Thyroid gland (tissue), 4 donors: ENCODE measurements around the gene C5AR2. TPM values are rescaled to one million over a fixed set of nuclear protein-coding genes. Genes with fewer than 3 reads are reported as not detected.
"Not testable (repeated sequence)": the region's sequence is repeated elsewhere in the genome, so short reads cannot be mapped to it uniquely, and the experiment has no call there.

ENCODE experiments used
- DNase-seq, 2 donors: peaks; one replicate each; pipeline ENCODE4 v3.0.0-alpha.2; 2019
- H3K27ac ChIP-seq, 3 donors: fragments of 200-600 bp; sonication (generic); 1 replicate in 2 of 3; 2 replicates in 1 of 3; pipeline ENCODE4 v1.5.1; 2016 to 2019; ENCODE audit warnings: mild to moderate bottlenecking in 1 of 3, moderate library complexity in 1 of 3
- H3K27me3 ChIP-seq: fragments of 200-600 bp; sonication (generic); one replicate; pipeline ENCODE4 v1.5.1; 2019
- H3K36me3 ChIP-seq, 2 donors: fragments of 200-600 bp; sonication (generic); one replicate each; pipeline ENCODE4 v1.5.1; 2016 to 2019
- H3K4me1 ChIP-seq, 2 donors: fragments of 200-600 bp; sonication (generic); one replicate each; pipeline ENCODE4 v1.5.1; 2017 to 2019
- H3K4me3 ChIP-seq, 3 donors: fragments of 200-600 bp; sonication (generic); replicated peaks in 1 of 3; 1 replicate in 2 of 3; 2 replicates in 1 of 3; pipeline ENCODE4 v1.5.1; 2016; ENCODE audit warnings: mild to moderate bottlenecking in 1 of 3
- H3K9me3 ChIP-seq: fragments of 200-600 bp; sonication (generic); one replicate; pipeline ENCODE4 v1.5.1; 2017
- POLR2A ChIP-seq, 2 donors: fragments of 450-650 bp; IDR thresholded peaks; one replicate each; pipeline ENCODE4 v1.6.1; 2017; ENCODE audit warnings: antibody characterized with exemption in 2 of 2, mild to moderate bottlenecking in 2 of 2, moderate library complexity in 1 of 2
- WGBS, 2 donors: methylation state at CpG; one replicate each; pipeline ENCODE4 v1.1.5; 2017; 5-methylcytosine and 5-hydroxymethylcytosine counted together
- intact Hi-C: fragments of 100-400 bp; cut with DNase I; formaldehyde crosslinking; loops from one replicate; pipeline ENCODE4 v1.15.1; 2023
- total RNA-seq, 4 donors: library from RNA; depleted of rRNA; stranded (reverse); fragments of >200 nt; gene quantifications; one replicate each; pipeline ENCODE4 v1.2.3, GENCODE V29; 2016
- TF ChIP-seq, protein P1 (sequence below), 6 experiments: fragments of 200-600 bp in 3 of 6; fragments of 450-650 bp in 3 of 6; sonication (generic) in 3 of 6; IDR thresholded peaks; one replicate each; pipeline ENCODE4 v1.5.1; 2016 to 2019; ENCODE audit warnings: antibody characterized with exemption in 6 of 6, mild to moderate bottlenecking in 2 of 6, inconsistent platforms in 1 of 6, moderate library complexity in 1 of 6

Gene C5AR2
- total RNA-seq, 4 donors from 2014 or later: 0.11 to 3.8 (median 2.0) TPM

DNA sequence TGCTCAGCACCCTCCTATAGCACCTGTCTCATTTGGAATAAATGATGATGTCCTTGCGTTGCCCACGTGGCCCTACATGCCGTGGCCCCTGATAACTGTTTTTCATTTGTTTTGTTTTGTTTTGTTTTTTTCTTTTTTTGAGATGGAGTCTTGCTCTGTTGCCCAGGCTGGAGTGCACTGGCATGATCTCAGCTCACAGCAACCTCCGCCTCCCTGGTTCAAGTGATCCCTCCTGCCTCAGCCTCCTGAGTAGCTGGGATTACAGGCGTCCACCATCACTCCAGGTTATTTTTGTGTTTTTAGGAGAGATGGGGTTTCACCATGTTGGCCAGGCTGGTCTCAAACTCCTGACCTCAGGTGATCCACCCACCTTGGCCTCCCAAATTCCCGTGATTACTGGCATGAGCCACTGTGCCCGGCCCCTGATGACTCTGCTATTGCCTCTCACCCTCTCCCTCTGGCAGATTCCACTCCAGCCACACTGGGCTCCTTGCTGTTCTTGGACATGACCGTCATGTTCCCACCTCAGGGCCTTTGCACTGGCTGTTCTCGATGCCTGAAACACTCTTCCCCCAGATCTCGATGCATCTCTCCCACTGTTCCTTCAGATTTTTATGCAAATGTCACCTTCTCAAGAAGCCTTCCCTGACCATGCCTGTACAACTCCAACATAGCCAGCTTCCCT, 7.4 kb downstream of the C5AR2 start:
- no peak for DNase-seq
- 84 to 85% methylated on average over 10 of the region's 10 CpGs for WGBS, 2 donors
- intact Hi-C loops: no loop called here
- Histone ChIP-seq H3K4me1 (peaks cover 0 to 6% of the 10 kb centered on the region in 2 donors), H3K9me3 (no peaks in the 10 kb centered on the region), H3K27me3 (no peaks in the 10 kb centered on the region), H3K36me3 (no peaks in the 10 kb centered on the region), H3K27ac (no peak overlapping the region), H3K4me3 (no peak overlapping the region)
- no peak for TF ChIP-seq POLR2A (IDR thresholded peaks at IDR 0.05)
- TF ChIP-seq, protein P1, sequence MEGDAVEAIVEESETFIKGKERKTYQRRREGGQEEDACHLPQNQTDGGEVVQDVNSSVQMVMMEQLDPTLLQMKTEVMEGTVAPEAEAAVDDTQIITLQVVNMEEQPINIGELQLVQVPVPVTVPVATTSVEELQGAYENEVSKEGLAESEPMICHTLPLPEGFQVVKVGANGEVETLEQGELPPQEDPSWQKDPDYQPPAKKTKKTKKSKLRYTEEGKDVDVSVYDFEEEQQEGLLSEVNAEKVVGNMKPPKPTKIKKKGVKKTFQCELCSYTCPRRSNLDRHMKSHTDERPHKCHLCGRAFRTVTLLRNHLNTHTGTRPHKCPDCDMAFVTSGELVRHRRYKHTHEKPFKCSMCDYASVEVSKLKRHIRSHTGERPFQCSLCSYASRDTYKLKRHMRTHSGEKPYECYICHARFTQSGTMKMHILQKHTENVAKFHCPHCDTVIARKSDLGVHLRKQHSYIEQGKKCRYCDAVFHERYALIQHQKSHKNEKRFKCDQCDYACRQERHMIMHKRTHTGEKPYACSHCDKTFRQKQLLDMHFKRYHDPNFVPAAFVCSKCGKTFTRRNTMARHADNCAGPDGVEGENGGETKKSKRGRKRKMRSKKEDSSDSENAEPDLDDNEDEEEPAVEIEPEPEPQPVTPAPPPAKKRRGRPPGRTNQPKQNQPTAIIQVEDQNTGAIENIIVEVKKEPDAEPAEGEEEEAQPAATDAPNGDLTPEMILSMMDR (IDR thresholded peaks at IDR 0.05): no peak

DNA sequence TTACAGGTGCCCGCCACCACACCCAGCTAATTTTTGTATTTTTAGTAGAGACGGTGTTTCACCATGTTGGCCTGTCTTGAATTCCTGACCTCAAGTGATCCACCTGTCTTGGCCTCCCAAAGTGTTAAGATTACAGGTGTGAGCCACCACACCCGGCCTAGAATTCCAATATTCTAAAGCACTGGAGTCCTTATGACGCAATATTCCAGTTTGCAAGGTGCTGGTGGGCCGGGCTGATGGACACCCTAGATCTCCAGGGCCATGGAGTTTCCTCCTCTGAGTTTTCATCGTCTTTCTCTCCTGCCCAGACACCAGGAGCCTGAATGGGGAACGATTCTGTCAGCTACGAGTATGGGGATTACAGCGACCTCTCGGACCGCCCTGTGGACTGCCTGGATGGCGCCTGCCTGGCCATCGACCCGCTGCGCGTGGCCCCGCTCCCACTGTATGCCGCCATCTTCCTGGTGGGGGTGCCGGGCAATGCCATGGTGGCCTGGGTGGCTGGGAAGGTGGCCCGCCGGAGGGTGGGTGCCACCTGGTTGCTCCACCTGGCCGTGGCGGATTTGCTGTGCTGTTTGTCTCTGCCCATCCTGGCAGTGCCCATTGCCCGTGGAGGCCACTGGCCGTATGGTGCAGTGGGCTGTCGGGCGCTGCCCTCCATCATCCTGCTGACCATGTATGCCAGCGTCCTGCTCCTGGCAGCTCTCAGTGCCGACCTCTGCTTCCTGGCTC, 8.7 kb downstream of the C5AR2 start:
- H3K27me3 ChIP-seq: no peaks in the 10 kb centered on the region
- H3K36me3 ChIP-seq: no peaks in the 10 kb centered on the region
- WGBS, 2 donors: 93 to 96% methylated on average over 26 to 29 of the region's 29 CpGs
- no peak overlapping the region for H3K27ac ChIP-seq
- TF ChIP-seq, protein P1 (IDR thresholded peaks at IDR 0.05): no peak
- TF ChIP-seq POLR2A (IDR thresholded peaks at IDR 0.05): no peak
- no peak for DNase-seq
- intact Hi-C loops: no loop called here
- no peak overlapping the region for H3K4me3 ChIP-seq
- H3K4me1 ChIP-seq: peaks cover 0 to 6% of the 10 kb centered on the region in 2 donors
- H3K9me3 ChIP-seq: no peaks in the 10 kb centered on the region

DNA sequence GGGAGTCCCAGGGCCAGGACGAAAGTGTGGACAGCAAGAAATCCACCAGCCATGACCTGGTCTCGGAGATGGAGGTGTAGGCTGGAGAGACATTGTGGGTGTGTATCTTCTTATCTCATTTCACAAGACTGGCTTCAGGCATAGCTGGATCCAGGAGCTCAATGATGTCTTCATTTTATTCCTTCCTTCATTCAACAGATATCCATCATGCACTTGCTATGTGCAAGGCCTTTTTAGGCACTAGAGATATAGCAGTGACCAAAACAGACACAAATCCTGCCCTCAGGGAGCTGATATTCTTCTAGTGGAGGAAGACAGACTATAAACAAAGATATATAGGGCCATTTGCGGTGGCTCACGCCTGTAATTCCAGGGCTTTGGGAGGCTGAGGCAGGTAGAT, 9.8 kb downstream of the C5AR2 start:
- no peak for DNase-seq
- H3K4me3 ChIP-seq: no peak overlapping the region
- WGBS, 2 donors: 95 to 96% methylated on average over 4 of the region's 4 CpGs
- H3K9me3 ChIP-seq: no peaks in the 10 kb centered on the region
- no peaks in the 10 kb centered on the region for H3K27me3 ChIP-seq
- TF ChIP-seq POLR2A (IDR thresholded peaks at IDR 0.05): no peak
- TF ChIP-seq, protein P1 (IDR thresholded peaks at IDR 0.05): no peak
- no peak overlapping the region for H3K27ac ChIP-seq
- intact Hi-C loops: no loop called here
- no peaks in the 10 kb centered on the region for H3K36me3 ChIP-seq
- peaks cover 0 to 2% of the 10 kb centered on the region in 2 donors for H3K4me1 ChIP-seq

DNA sequence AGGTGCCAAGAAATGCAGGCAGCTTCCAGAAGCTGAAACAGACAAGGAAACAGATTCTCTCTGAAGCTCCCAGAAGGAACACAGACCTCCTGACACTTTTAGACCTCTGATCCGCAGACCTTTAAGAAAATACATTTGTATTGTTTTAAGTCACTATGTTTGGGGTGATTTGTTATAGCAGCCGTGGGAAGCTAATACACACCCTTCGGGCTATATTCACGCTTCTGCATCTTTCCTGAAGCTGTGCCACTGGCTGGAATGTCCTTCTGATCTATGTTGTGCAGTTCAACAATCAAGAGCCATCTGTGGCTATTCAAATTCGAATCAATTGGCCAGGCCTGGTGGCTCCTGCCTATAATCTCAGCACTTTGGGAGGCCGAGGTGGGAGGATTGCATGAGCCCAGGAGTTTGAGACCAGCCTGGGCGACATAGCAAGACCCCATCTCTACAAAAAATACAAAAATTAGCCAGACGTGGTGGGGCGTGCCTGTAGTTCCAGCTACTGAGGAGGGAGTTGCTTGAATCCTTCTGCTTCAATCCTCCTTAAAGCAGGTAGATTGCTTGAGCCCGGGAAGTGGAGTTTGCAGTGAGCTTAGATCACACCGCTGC, 11.3 kb downstream of the C5AR2 start:
- Histone ChIP-seq H3K9me3 (no peaks in the 10 kb centered on the region), H3K4me3 (no peak overlapping the region), H3K36me3 (no peaks in the 10 kb centered on the region), H3K27me3 (no peaks in the 10 kb centered on the region), H3K4me1 (no peaks in the 10 kb centered on the region), H3K27ac (no peak overlapping the region)
- intact Hi-C loops: no loop called here
- no peak for TF ChIP-seq POLR2A (IDR thresholded peaks at IDR 0.05)
- TF ChIP-seq, protein P1 (IDR thresholded peaks at IDR 0.05): no peak
- WGBS, 2 donors: 86 to 88% methylated on average over 11 of the region's 11 CpGs
- no peak for DNase-seq

DNA sequence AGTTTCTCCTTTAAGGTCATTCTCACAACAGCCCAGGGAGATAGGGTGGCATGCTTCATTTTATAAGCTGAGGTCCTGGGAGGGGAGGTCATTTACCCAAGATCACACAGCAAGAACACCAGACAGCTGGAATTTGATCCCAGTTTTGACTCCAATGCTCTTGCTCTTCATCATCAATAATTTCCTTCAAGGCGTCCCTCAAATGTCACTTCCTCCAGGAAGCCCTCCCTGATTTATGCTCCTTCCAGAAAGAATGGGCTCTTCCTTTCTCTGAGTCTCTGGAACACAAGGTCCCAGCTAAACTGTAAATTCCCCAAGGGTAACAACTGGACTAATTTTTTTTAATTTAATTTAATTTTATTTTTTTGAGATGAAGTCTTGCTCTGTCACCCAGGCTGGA, 12.4 kb downstream of the C5AR2 start:
- Histone ChIP-seq H3K27ac (no peak overlapping the region), H3K4me1 (peaks cover 0 to 4% of the 10 kb centered on the region in 2 donors), H3K9me3 (no peaks in the 10 kb centered on the region), H3K27me3 (no peaks in the 10 kb centered on the region), H3K4me3 (no peak overlapping the region), H3K36me3 (no peaks in the 10 kb centered on the region)
- TF ChIP-seq POLR2A (IDR thresholded peaks at IDR 0.05): no peak
- TF ChIP-seq, protein P1 (IDR thresholded peaks at IDR 0.05): no peak
- 90 to 92% methylated on average over 1 of the region's 1 CpG for whole genome bisulfite sequencing, 2 donors
- intact Hi-C loops: no loop called here
- DNase-seq: no peak

DNA sequence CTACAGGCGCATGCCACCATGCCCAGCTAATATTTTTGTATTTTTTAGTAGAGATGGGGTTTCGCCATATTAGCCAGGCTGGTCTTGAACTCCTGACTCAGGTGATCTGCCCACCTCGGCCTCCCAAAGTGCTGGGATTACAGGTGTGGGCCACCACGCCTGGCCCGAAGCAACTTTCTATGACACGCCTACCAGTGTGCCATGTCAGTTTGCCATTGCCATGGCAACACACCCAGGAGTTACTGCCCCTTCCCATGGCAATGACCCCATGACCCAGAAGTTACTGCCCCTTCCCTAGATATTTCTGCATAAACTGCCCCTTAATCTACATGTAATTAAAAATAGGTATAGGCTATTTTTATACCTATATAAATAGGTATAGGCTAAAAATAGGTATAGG, 14.0 kb downstream of the C5AR2 start:
- H3K9me3 ChIP-seq, H3K27ac ChIP-seq, intact Hi-C loops, H3K4me3 ChIP-seq, H3K27me3 ChIP-seq, DNase-seq, H3K36me3 ChIP-seq: not testable (repeated sequence)
- H3K4me1 ChIP-seq: peaks cover 7 to 13% of the 10 kb centered on the region in 2 donors
- 93% methylated on average over 6 of the region's 6 CpGs for WGBS, 2 donors
